Measurements from ENCODE around the gene NAA15. TPM values are rescaled to one million over a fixed set of nuclear protein-coding genes. Genes with fewer than 3 reads are reported as not detected.

NAA15 gene
- total and polyA plus RNA-seq, 2 of the 8 experiments (the other 6 are each of a cell fraction or from before 2014, with no cell fraction given), result 9.7 to 124 TPM

- TF ChIP-seq JUND (IDR thresholded peaks at IDR 0.05; ENCODE audit: low read length), result no peak
These were observed 35.1 kb upstream of the NAA15 start (continued) for GRCh38 chr4:139266208-139266582.

Data from H1 (cell line).